SH-SY5Y (cell line): Measurements from ENCODE around the gene MGST2.

Source experiments
- GATA2 ChIP-seq: IDR thresholded peaks from 2 replicates; pipeline ENCODE4 v1.6.1; 2011; ENCODE audit warnings: mild to moderate bottlenecking, low read depth, low read length
- GATA3 ChIP-seq: IDR thresholded peaks from 2 replicates; pipeline ENCODE4 v1.6.1; 2011; ENCODE audit warnings: low read depth, mild to moderate bottlenecking, low read length, moderate library complexity

- TF ChIP-seq GATA3 (no peak), GATA2 (no peak)
Observed at GRCh38 chr4:139718833-139719232, 53.2 kb downstream of the MGST2 start.
